ENCODE measurements around the gene DENND10.
"Not testable (repeated sequence)": the region's sequence is repeated elsewhere in the genome, so short reads cannot be mapped to it uniquely, and the experiment has no call there.

DENND10 gene

GRCh38 chr10:119096641-119097415, 7.1 kb upstream of the DENND10 start:
- FAIRE-seq; DNase-seq (ENCODE audit: low spot score): not testable (repeated sequence)

GRCh38 chr10:119098576-119098975, 5.3 kb upstream of the DENND10 start:
- DNase-seq (ENCODE audit: low spot score): no peak
- FAIRE-seq: no peak

DNA sequence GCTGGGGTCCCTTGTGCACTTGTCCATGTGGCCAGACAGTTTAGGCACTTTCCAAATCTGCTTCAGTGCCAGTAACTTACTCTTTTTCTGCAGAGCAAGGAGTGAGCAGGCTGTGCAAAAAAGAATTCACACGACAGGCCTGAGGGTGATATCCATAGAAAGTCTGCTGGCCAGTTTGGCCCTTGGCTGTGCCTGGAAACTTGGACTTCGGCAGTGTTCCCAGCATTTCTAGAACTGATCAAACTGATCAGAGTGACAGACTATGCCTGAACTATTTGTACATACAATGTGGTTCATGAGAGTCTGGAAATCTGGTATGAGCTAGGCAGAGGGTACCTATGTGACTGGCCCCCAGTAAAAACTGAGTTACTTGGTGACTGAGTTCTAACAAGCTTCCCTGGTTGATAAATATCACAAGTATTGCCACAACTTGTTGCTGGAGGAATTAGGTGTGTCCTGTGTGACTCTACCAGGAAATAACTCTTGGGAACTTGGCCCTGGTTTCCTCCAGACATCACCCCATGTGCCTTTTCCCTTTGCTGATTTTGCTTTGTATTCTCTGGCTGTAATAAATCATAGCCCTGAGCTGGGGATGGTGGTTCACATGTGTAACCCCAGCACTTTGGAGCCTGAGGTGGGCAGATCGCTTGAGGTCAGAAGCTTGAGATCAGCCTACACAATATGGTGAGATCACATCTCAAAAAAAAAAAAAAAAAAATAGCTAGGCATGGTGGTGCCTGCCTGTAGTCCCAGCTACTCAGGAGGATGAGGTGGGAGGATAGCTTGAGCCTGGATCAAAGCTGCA, 3.3 kb upstream of the DENND10 start:
- DNase-seq (ENCODE audit: low spot score) (no peak), FAIRE-seq (no peak)

DNA sequence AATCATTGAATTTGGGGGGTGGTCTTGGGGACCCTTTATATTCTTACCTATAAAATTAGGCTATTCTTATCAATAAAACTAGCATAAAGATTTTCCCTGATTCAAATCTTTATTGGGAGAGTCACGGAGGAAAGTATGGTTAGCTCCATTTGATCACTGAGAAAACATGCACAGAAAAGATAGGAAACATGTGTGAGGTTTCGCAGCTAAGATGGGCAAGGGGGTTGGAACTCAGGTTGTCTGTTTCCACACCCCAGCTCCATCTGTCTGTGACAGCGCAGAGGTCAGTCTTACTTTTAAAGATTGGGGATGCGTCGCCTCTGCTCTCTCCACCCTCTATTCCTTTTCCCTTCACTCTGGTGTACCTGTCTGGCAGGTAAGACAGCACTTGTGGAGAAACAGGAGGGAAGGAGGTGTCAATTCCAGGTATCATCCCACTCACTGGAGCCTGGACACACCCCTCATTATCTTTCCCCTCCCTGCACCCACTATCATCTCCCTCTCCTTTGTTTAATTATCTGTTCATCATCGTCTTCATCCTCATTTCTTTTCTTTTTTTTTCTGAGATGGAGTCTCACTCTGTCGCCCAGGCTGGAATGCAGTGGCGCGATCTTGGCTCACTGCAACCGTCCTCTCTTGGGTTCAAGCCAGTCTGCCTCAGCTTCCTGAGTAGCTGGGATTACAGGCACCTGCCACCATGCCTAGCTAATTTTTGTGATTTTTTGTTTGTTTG, 2.4 kb upstream of the DENND10 start:
- FAIRE-seq (no peak), DNase-seq (ENCODE audit: low spot score) (no peak)

- DNase-seq (ENCODE audit: low spot score) (no peak), FAIRE-seq (no peak)
These were observed 541 bp upstream of the DENND10 start for GRCh38 chr10:119103241-119103902.

DNA sequence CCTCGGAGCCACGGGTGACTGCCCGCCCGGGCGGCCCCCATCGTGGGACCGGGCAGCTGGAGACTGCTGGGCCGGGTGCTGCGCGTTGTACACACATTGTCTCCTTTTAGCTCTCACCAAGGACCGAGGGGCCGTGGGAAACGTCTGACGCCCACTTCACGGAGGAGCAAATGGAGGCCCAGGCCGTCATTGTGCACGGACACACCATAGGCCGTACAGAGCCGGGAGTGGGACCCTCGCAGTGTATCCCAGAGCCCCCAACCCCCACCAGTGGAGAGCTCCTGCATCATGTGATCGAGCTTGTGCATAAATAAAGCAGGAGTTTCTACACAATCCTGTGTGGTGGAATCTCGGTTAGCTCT, 722 bp downstream of the DENND10 start:
- DNase-seq (ENCODE audit: low spot score): no peak
- no peak for FAIRE-seq

GRCh38 chr10:119105155-119105554, 1.2 kb downstream of the DENND10 start:
- FAIRE-seq (no peak), DNase-seq (ENCODE audit: low spot score) (no peak)

DNA sequence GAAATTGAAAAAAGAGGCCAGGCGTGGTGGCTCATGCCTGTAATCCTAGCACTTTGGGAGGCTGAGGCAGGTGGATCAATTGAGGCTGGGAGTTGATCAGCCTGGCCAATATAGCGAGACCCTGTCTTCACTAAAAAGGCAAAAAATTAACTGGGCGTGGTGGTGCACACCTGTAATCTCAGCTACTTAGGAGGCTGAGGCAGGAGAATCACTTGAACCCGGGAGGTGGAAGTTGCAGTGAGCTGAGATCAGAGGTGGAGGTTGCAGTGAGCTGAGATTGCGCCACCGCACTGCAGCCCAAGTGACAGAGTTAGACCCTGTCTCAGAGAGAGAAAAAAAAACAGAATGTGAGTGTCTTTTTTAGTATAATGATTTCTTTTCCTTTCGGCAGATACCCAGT, 2.0 kb downstream of the DENND10 start:
- FAIRE-seq; DNase-seq (ENCODE audit: low spot score): not testable (repeated sequence)

DNA sequence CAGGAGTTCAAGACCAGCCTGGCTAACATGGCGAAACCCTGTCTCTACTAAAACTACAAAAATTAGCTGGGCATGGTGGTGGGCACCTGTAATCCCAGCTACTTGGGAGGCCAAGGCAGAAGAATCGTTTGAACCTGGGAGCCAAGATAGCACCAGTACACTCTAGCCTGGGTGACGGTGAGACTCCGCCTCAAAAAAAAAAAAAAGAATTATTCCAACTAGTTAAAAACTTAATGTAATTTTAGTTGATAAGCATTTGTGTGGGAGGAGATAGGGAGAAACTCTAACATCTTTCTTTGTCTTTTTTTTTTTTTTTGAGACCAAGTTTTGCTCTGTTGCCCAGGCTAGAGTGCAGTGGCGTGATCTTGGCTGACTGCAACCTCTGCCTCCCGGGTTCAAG, 3.2 kb downstream of the DENND10 start:
- not testable (repeated sequence) for FAIRE-seq; DNase-seq (ENCODE audit: low spot score)

GRCh38 chr10:119107771-119108170, 3.9 kb downstream of the DENND10 start:
- not testable (repeated sequence) for FAIRE-seq; DNase-seq (ENCODE audit: low spot score)

- DNase-seq (ENCODE audit: low spot score) (no peak), FAIRE-seq (no peak)
These were observed 8.1 kb downstream of the DENND10 start for GRCh38 chr10:119112056-119112455.

DNA sequence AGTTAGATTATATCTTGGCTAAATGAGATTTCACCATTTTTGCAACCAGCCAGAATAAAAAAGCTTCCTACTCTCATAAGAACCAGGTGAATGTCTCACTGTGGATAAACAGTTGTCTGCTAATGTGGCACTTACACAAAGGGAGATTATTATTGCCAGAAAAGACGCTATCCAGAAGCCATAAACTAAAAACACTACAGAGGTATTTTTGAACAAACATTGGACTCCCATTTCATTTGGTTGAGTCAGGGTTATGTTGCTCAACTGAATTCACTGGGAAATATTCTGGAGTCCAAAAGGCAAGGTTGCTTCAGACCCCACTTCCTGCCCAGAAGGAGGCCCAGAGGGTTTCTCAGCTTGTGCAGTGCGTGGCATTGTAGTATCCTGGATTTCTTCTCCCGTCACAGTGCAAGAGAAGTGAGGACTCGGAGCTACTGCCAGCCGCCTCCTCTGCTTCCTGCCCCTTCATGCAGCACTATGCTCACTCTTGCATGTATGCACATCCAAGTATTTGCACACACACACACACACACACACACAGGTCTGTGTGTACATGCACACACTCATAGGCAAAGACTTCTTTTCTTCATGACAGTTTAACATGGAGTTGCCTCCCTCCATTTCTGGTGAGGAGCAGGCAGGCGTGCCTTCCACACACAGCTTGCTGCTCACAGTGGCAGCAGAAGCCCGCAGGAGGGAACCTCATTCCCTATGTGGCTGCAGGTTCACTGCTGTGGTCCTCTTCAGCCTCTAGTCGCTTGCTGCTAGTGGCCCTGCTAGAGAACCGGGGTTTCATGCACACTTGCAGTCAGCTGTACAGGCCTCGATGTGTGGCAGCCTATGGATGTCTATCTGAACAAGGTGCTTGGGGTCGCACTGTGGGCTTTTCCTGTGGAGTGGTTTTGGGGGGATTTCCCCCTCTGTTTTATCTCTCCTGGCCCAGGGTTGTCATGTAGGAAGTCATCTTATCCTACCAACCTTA, 10.1 kb downstream of the DENND10 start:
- DNase-seq (ENCODE audit: low spot score) (no peak), FAIRE-seq (peak; percentile 23)

- no peak for FAIRE-seq
- no peak for DNase-seq (ENCODE audit: low spot score)
These were observed 12.0 kb downstream of the DENND10 start for GRCh38 chr10:119115926-119116325.

GRCh38 chr10:119116326-119116951, 12.5 kb downstream of the DENND10 start:
- DNase-seq (ENCODE audit: low spot score) (no peak), FAIRE-seq (no peak)

DNA sequence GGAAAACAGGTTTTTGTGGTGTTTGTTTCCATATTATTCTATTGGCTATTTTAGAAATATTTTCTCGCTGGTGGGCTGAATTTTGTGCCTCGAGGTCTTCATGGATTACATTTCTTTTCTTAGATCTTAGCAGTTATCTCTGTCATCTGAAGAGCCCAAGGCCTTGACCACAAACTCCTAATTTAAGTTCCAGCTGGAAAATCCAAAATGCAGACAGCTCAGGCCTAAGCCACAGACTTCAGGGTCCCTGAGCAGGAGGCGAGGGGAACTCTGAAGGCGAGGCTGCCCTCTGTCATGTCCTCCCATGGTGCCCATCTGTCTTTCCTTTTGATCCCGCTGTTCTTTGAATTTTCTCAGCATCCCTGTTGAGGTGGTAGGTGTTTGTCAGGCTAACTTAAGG, 14.3 kb downstream of the DENND10 start:
- FAIRE-seq (no peak), DNase-seq (ENCODE audit: low spot score) (no peak)

GRCh38 chr10:119119400-119119799, 15.5 kb downstream of the DENND10 start:
- no peak for DNase-seq (ENCODE audit: low spot score)
- FAIRE-seq: no peak

DNA sequence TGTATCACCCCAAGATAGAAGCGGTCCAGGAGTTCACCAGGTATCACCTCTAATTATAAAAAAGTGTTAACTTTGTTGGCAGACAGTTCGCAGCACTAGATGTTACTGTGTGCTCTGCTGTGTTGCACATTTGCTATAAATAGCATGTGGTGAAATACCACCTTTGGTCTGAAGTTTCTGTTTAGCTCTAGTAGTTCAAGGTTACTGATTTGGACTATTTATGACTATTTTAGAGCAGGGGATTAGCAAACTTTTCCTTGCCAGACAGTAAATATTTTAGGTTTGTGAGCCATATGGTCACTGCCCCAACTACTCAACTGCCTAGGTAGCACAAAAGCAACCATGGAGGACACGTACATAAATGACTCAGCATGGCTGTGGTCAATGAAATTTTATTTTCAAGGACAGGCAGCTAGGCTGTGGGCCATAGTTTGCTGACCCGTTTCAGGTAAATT, 16.5 kb downstream of the DENND10 start:
- FAIRE-seq: no peak
- DNase-seq (ENCODE audit: low spot score): no peak

DNA sequence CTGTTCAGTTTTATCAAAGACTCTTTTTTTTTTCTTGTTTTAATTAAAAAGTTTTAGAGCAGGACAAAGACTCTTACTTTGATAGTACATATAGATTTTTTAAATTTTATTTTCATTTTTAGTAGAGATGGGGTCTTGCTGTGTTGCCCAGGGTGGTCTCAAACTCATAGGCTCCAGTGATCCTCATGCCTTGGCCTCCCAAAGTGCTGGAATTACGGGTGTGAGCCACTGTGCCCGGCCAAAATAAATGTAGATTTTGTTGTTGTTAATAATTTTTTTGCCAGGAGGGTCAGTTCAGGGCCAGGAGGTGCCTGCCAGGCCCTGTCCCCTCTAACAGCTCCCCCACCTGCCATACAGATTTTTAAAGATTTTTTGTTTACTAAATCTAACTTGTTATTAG, 17.0 kb downstream of the DENND10 start:
- FAIRE-seq (no peak), DNase-seq (ENCODE audit: low spot score) (no peak)

DNA sequence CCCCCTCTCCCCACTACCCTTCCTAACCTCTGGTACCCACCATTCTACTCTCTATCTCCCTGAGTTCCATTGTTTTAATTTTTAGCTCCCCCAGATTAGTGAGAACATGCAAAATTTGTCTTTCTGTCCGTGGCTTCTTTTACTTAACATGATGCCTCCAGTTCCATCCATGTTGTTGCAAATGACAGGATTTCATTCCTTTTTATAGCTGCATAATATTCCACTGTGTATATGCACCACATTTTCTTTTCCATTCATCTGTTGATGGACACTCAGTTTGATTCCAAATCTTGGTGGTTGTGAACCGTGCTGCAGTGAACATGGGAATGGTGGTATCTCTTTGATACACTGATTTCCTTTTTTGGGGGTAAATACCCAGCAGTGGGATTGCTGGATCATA, 22.0 kb downstream of the DENND10 start:
- FAIRE-seq: no peak
- DNase-seq (ENCODE audit: low spot score): no peak

DNA sequence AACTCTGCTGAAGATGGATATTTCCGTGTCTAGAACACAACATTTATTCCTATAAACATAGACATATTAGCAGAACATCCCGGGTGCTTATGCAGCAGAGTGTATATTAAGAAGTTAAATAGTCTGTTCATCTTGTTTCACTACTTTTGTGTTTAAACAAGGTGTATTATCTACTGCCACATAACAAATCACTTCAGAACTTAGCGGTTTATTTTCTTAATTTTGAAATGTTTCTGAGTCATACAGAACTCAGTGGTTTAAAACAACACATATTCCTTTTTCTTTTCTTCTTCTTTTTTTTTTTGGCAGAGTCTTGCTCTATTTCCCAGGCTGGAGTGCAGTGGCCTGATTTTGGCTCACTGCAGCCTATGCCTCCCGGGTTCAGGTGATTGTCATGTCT, 25.8 kb downstream of the DENND10 start:
- FAIRE-seq: no peak
- no peak for DNase-seq (ENCODE audit: low spot score)
